ENCODE measurements around the gene EEFSEC. TPM values are rescaled to one million over a fixed set of nuclear protein-coding genes. Genes with fewer than 3 reads are reported as not detected.

EEFSEC gene
- total RNA-seq, 1 experiment from 2014 or later, result 14.0 TPM

DNA sequence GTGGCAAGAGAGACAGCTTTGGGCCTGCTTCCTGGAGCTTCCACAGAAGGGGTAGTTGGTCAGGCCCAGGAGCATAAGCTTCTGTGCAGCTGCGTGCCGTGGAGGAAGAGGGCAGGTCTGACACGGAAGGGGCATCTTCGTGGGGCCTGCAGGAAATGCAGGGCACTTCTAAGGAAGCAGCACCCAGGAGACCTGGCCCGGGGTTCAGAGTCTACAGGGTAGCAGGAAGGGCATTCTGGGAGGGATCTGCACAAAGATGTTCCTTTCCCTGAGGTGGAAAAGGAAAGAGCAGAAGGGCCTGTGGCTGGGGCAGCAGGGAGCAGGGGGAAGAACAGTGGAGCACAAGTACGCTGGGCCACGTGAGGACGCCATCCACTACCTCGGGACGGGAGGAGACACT lies 228.3 kb downstream of the EEFSEC start:
- Histone ChIP-seq H3K27me3 (replicated peaks; ENCODE audit: control insufficient read depth, insufficient read depth, low read length) (no peaks in the 10 kb centered on the region), H3K4me3 (ENCODE audit: low read depth, low read length) (no peak overlapping the region), H3K9me3 (no peaks in the 10 kb centered on the region), H3K36me3 (ENCODE audit: control insufficient read depth, insufficient read depth, low read length) (no peaks in the 10 kb centered on the region), H3K4me1 (peaks cover 28% of the 10 kb centered on the region)
- ChIA-PET CTCF (no interaction called here), POLR2A (no interaction called here)
- no peaks in the 10 kb centered on the region for H3K36me3 Mint-ChIP-seq (ENCODE audit: insufficient read depth, unreplicated experiment)
- no peaks in the 10 kb centered on the region for H3K27me3 Mint-ChIP-seq (ENCODE audit: insufficient read depth, unreplicated experiment)
- no TSS peak for BruUV-seq (replicated peaks)
- no peak overlapping the region for H3K4me3 Mint-ChIP-seq (ENCODE audit: unreplicated experiment)
- no peak for DNase-seq
- H3K27ac Mint-ChIP-seq (ENCODE audit: unreplicated experiment), result no peak overlapping the region
- H3K4me1 Mint-ChIP-seq (ENCODE audit: low read depth, unreplicated experiment), result peaks cover 22% of the 10 kb centered on the region
- intact Hi-C loops (cut with micrococcal nuclease; ENCODE audit: unreplicated experiment), result no loop called here
- no peak for TF ChIP-seq CTCF (IDR thresholded peaks at IDR 0.05; ENCODE audit: insufficient read depth in 1 of 2, low read depth in 1 of 2, low read length in 1 of 2, severe bottlenecking in 1 of 2, unreplicated experiment in 1 of 2)
- H3K9me3 Mint-ChIP-seq (ENCODE audit: unreplicated experiment), result no peaks in the 10 kb centered on the region

DNA sequence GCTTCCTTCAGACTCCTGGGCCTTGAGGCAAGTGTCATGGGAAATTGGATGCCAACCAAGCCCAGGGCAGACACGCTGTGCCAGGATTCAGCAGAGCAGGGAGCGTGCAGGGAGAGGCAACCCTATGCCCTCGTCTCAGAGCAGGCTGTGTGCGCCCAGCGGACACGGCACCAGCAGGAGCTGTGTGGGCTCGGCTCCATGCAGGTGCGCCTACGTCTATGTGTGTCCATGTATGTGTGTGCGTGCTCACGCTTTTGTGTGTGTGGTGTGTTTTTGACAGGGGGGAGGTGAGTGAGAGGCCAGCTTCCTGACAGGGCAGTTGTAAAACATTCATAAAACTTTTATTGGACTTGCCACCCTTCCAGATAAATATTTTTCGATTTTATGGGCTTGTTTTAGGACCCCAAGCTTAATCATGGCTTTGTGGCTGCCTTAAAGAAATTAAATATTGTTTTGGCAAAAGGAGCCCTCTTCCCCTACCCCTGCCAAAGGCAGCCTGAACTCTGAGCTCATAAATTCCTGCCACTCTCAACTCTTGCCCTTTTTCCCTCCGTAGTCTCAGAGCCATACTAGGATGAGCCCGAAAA lies 229.0 kb downstream of the EEFSEC start:
- H3K36me3 Mint-ChIP-seq (ENCODE audit: insufficient read depth, unreplicated experiment), result no peaks in the 10 kb centered on the region
- TF ChIP-seq CTCF (IDR thresholded peaks at IDR 0.05; ENCODE audit: insufficient read depth in 1 of 2, low read depth in 1 of 2, low read length in 1 of 2, severe bottlenecking in 1 of 2, unreplicated experiment in 1 of 2), result no peak
- POLR2A ChIA-PET, result no interaction called here
- no peaks in the 10 kb centered on the region for H3K27me3 ChIP-seq (replicated peaks; ENCODE audit: control insufficient read depth, insufficient read depth, low read length)
- no peaks in the 10 kb centered on the region for H3K36me3 ChIP-seq (ENCODE audit: control insufficient read depth, insufficient read depth, low read length)
- H3K9me3 ChIP-seq, result no peaks in the 10 kb centered on the region
- H3K4me3 ChIP-seq (ENCODE audit: low read depth, low read length), result no peak overlapping the region
- H3K4me3 Mint-ChIP-seq (ENCODE audit: unreplicated experiment), result no peak overlapping the region
- H3K27ac Mint-ChIP-seq (ENCODE audit: unreplicated experiment), result peak overlapping the region; percentile 61
- CTCF ChIA-PET, result interaction anchor here (0.7 kb wide), 1 partner anchor 138 kb away, joined by 3 read pairs; no protein-coding TSS in a partner anchor
- no peaks in the 10 kb centered on the region for H3K9me3 Mint-ChIP-seq (ENCODE audit: unreplicated experiment)
- H3K27me3 Mint-ChIP-seq (ENCODE audit: insufficient read depth, unreplicated experiment), result no peaks in the 10 kb centered on the region
- DNase-seq, result no peak
- H3K4me1 Mint-ChIP-seq (ENCODE audit: low read depth, unreplicated experiment), result peaks cover 22% of the 10 kb centered on the region
- intact Hi-C loops (cut with micrococcal nuclease; ENCODE audit: unreplicated experiment), result no loop called here
- no TSS peak for BruUV-seq (replicated peaks)
- H3K4me1 ChIP-seq, result peaks cover 28% of the 10 kb centered on the region

DNA sequence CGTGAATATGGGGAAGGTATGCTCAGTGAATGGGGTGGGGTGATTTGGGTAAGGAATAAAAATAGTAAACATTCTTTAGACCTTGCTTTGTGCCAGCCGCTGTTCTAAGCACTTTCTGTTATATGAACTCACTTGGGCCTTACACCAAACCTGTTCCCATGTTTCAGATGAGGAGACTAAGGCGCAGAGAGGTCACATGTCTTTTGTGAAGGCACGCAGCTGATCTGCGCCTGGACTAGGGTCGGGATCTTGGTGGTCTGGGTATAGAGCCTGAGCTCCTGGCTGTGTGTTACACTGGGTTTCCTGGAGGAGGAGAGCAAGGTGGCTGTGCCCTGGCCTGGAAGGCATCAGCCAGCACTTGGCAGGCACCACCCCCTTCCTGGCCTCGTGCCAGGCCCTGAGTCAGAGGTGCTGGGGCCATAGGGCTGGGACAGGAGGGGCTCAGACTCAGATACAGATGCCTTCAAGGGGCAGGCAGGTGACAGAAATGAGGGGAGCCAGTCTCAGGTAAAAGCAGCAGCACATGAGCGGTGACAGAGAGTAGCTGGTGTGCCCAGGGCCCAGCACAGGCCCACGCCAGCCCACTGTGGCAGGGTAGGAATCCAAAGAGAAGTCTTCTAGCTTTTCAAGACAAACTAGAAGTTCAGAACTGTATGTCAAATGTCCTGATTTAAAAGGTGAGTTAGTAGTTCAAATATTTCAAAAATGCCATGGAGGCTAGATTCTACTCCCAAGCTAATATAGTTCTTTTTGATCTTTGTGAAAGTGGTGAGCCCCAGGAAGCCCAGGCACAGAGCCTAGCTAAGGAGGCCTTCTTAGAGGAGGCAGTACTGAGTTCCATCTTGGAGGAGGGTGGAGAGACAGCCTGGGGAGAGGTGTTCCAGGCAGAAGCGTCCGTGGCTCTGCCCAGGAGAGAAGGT lies 230.3 kb downstream of the EEFSEC start:
- H3K27me3 Mint-ChIP-seq (ENCODE audit: insufficient read depth, unreplicated experiment), result no peaks in the 10 kb centered on the region
- no peaks in the 10 kb centered on the region for H3K36me3 Mint-ChIP-seq (ENCODE audit: insufficient read depth, unreplicated experiment)
- H3K4me1 Mint-ChIP-seq (ENCODE audit: low read depth, unreplicated experiment), result peaks cover 22% of the 10 kb centered on the region
- no peak overlapping the region for H3K4me3 Mint-ChIP-seq (ENCODE audit: unreplicated experiment)
- H3K4me3 ChIP-seq (ENCODE audit: low read depth, low read length), result no peak overlapping the region
- BruUV-seq (replicated peaks), result no TSS peak
- intact Hi-C loops (cut with micrococcal nuclease; ENCODE audit: unreplicated experiment), result no loop called here
- H3K9me3 Mint-ChIP-seq (ENCODE audit: unreplicated experiment), result no peaks in the 10 kb centered on the region
- no peak for TF ChIP-seq CTCF (IDR thresholded peaks at IDR 0.05; ENCODE audit: insufficient read depth in 1 of 2, low read depth in 1 of 2, low read length in 1 of 2, severe bottlenecking in 1 of 2, unreplicated experiment in 1 of 2)
- ChIA-PET POLR2A (no interaction called here), CTCF (no interaction called here)
- H3K27ac Mint-ChIP-seq (ENCODE audit: unreplicated experiment), result peak overlapping the region; percentile 62
- H3K36me3 ChIP-seq (ENCODE audit: control insufficient read depth, insufficient read depth, low read length), result no peaks in the 10 kb centered on the region
- H3K4me1 ChIP-seq, result peaks cover 28% of the 10 kb centered on the region
- no peaks in the 10 kb centered on the region for H3K9me3 ChIP-seq
- no peaks in the 10 kb centered on the region for H3K27me3 ChIP-seq (replicated peaks; ENCODE audit: control insufficient read depth, insufficient read depth, low read length)
- no peak for DNase-seq
